ENCODE measurements around the gene HAGHL.
"Not testable (repeated sequence)": the region's sequence is repeated elsewhere in the genome, so short reads cannot be mapped to it uniquely, and the experiment has no call there.

Gene HAGHL

DNA sequence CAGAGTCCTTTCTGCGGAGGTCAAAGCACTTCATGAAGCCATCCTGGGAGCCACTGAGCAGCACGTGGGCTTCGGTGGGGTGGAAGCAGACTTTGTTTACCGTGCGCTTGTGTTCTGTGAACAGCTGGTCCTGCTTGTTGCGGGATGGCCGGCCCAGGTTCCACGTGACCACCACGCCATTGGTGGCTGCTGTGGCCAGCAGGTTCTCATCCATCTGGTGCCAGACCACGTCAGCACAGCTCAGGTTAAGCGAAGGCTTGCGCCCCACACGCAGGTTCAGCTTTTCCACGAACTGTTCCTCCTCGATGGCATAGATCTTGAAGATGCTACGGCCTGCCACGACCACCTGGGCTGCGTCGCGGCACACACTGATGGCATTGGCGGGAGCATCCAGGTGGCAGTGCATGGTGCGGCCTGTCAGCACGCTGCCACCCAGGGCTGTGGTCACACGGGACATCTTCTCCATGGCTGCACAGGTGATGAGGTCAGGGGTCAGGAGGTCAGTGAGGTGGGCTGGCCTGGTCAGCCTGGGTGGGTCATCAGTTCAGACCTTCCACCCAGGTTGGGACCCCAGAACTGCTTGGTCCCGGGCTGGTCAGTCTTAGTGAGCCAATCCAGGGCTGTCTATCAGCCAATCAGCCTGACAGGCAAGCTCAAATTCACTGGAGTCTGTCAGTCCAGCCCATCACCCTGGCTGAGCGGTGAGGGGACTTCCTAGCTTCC is 37.6 kb upstream of the HAGHL start:
- no peak for DNase-seq (ENCODE audit: low read depth in 2 of 2)

DNA sequence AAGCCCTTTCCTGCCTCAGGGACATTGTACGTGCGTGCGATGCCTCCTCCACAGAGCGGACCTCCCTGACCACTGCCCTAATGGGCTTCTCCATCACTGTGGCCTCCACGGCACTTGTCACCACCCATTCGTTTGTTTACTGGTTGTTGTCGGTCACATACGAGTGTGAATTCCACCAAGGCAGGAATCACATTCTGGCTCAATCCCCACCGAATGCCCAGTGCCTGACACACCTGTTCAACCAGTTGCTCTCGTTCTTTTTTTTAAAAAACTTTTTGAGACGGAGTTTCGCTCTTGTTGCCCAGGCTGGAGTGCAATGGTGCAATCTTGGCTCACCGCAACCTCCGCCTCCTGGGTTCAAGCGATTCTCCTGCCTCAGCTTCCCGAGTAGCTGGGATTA is 35.7 kb upstream of the HAGHL start:
- not testable (repeated sequence) for DNase-seq (ENCODE audit: low read depth in 2 of 2)

DNA sequence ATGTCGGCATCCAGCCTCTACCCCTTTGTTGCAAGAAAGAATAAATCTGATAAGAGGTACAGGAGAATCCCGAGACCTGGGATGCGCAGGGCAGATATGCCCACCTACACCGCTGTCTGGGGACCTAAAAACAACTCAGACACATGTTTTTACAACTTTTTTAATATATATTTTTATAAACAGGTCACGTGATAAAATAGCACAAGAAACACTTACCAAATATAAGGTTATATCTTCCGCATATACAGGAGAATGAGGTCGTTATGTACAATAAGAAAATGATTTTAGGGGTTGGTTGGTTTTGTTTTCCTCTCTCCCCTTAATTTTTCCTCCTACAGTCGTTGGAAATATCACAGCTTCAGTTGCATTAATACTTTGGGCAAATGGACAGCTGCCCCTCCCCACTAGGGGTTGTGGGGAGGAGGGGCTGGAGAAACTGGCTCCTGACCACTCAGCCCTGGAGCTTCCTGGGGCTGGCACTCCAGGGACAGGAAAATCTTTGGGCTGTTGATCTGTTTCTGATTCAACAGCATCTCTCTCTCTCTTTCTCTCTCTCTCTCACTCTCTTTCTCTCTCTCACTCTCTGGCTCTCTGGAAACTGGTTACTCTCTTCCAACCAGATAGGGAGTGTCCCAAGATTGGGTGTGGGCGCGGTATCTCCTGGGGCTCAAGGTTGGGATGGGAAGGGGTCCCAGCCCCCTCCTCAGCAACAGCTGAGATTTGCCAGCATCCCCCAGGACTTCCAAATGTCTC is 34.4 kb upstream of the HAGHL start:
- no peak for DNase-seq (ENCODE audit: low read depth in 2 of 2)

DNA sequence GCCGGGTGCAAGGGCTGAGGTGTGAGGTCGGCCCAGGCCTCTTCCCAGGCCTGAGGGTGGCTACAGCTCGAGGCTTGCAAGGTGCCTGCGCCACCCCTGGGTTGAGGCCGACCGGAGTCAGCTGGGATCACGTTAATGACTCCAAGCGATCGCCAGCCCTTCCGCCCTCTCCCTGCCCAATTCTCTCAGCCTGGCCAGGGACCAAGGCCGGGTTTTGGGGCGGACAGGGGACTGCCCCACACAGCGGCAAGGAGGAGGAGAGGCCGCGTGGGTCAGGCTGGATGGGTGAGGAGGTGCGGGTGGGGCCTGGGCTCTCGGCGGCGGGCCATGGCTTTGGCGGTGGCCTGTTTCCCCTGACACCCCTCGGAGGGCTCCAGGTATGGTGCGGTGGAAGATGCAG is 33.5 kb upstream of the HAGHL start:
- no peak for DNase-seq (ENCODE audit: low read depth in 2 of 2)

DNA sequence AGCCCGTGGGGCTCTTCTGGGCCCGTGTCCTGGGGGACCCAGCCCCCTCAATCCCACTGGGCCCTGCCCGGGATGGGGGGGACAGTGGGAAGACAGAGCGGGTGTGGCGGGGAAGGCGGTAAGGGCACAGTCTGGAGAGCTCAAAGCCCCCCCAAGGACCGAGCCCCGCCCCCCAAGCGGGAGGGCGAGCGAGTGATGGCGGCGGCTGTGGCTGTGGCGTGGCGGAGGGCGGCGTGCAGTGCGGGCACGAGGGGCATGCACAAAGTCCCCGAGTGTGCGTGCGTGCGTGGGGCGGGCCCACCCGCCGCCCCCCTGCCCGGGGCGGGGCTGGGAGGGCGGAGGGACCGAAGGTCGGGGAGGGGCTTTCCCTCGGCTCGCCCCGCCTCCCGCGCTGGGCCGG is 33.1 kb upstream of the HAGHL start:
- DNase-seq (ENCODE audit: low read depth in 2 of 2): no peak

DNA sequence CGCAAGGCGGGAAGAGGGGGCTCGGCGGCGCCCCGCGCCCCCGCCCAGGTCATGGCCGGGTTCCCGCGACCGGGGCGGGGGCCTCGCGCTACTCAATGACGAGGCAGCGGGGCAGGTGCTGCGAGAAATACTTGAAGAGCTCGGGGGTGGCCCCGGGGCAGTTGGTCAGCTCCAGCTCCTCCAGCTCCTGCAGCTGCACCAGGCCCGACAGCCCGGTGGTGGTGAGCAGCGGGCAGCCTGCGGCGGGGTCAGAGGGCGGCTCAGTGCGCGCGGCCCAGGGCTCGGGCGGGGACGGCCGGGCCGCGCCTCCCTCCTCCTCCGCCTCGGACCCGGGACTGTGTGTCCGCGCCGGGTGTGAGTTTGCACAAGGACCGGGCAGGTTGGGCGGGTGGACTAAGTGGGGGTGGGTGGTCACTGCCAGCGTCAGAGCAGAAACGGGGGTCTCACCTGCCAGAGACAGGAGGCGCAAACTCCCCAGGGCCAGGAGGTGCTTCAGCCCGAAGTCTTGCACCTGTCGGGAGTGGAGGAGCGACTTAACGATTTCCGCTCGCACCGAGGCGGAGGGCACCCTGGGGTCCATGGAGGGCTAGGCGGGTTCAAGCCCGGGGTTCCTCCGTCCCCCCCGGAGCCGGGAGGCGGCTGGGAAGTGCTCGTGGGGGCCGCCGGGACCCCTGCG is 32.6 kb upstream of the HAGHL start:
- DNase-seq (ENCODE audit: low read depth in 2 of 2): no peak

DNA sequence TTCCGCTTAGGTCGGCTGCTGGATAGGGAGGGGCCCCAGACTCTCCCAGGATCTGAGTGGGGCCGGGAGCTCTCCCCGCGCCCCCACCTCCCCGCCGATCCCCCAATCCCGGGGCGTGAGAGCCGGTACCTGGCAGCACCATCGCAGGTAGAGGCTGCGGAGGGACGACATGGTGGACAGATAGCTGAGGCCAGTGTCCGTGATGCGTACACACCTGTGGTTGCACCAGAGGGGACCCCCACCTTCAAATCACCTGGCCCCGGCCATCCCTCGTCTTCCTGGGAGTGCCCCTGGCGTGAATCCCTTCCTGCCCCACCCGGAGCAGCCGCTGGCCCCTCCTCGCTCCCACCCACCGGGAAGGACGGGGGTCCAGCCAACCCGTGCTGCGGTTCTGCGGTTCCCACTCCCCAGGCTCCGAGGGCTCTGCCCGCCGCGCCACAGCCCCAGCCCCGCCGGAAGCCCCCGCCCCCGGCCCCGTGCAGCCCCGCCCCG is 32.0 kb upstream of the HAGHL start:
- DNase-seq (ENCODE audit: low read depth in 2 of 2): no peak

DNA sequence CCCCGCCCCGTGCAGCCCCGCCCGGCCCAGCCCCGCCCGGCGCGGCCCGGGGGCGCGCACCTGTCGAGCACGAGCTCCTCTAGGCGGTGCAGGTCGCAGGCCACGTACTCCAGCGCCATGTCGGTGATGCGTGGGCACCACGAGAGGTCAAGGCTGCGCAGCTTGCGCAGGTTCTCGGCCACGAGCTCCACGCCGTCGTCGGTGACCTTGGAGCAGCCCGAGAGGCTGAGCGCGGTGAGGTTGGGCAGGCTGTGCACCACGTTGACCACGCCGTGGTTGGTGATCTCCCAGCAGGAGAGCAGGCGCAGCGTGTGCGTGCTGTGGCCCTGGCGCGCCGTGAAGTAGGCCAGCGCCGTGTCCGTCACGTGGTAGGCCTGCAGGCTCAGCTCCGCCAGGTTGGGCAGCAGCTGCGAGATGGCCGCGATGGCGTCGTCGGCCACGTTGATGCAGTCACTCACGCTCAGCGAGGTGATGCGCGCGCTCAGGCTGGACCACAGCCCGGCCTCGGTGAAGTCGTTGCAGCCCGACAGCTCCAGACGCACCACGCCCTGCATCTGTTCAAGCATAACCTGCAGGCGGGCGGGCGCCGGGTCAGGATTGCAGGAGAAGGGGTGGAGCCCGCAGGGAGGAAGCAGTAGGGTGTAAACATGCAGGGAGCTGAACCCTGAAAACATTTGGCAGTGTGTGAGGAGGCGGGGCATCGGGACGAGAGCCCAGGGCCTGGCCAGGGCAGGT is 31.4 kb upstream of the HAGHL start:
- peak; percentile 43 to 49 for DNase-seq (ENCODE audit: low read depth in 2 of 2)

DNA sequence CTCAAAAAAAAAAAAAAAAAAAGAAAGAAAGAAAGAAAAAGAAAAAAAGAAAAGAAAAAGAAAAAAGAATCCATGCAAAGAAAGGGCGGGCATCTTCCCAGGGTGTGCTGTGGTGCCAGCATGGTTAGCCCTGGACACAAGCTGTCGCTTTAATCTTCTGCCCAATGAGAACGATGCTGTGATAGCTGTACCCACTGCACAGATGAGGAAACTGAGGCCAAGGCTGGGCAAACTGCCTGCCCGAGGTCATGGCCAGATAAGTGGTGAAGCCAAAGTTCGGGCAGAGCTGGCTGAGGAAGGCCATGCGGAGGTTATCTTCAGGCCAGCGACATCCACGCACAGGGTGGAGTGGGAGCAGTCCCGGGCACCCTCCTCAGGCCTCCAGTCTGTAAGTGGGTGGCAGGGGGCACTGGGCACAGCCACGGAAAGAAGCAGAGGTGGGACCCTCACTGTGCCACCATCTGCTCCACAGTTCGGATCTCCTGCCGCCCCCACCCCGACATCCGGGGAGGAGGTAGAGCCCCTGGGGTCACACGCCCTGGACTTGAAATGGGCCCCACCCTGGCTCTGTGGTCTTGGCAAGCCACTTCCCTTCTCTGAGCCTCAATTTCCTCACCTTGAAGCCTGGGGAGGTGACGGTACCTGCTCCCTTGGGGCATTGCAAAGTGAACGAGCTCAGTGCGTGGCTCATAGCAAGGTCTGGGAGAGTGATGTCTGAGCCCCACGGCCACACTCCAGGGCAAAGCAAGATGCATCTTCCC is 27.8 kb upstream of the HAGHL start:
- no peak for DNase-seq (ENCODE audit: low read depth in 2 of 2)

DNA sequence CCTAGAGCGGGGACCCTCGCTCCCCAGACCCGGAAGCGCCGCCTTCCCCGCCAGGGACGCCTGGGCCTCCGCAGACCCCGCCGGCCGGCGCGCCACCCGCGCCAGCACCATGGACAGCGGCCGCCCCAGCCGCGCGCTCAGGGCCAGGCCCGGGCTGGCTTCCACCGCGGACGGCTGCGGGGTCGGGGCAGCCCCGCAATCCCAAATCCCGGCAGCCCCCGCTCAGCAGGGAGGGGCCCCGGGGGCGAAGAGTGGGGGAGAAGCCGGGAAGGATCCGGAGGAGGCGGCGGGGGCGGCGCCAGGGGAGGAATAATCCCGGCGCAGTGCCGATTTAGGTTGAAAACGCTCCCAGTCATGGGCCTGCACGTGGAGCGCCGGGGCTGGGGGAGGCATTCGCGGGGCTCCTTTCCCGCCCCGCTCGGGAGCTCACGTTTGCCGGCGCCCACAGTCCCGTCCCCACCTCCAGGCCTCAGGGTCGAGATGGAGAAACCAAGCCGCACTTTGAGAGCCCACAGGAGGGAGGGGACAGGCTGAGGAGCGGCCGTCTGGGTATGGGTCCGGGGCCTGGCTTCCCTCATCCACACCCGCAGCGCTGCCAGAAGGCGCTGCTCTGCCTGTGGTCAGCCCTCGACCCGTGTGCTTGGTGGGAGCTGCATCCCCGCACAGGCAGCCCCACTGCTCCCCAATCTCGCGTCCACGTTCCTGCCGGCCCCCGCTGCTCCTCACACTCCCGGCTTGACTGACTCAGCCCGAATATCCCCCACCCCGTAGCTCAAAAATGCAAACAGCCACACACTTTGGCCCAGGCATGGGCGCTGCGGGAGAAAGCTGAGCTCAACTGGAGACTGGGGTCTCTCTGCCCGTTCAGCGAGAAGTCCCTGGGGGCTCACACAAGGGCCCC is 26.0 kb upstream of the HAGHL start:
- DNase-seq (ENCODE audit: low read depth in 2 of 2): no peak

DNA sequence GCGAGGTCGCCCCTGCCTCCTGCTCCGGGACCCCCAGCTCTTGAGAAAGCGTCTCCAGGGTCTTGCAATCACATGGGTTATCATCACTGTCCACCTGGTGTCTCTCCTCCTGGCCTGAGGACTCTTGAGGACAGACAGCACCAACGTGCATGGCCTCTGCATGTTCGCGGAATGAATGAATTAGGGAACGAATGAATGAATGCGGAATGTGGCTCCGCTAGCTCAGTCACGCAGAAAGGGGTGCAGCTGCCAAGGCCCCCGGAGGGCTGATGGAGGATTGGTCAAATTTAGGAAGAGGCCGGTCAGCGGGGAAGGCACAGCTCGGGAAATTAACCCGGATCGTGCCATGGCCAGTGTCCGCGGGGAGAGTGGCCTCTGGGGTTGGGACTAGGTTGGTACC is 24.6 kb upstream of the HAGHL start:
- DNase-seq (ENCODE audit: low read depth in 2 of 2): no peak

DNA sequence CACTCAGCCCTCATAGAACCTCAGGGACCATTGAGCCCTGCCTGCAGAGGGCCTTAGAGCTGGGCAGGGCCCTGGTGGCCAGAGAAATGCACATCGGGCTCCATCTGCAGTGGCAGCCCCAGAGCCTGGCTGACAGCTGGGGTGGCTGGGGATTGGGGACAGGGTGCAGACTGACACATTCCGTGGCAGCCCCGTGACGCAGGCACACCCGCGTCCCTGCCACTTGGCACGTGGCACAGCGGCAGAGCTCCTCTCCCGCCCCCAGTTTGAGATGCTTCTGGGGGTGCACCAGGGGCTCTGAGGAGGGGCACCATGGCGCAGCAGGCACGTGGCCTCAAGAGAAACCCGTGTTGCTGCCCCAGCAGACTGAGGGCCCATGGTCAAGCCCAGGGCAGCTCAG is 23.5 kb upstream of the HAGHL start:
- no peak for DNase-seq (ENCODE audit: low read depth in 2 of 2)

DNA sequence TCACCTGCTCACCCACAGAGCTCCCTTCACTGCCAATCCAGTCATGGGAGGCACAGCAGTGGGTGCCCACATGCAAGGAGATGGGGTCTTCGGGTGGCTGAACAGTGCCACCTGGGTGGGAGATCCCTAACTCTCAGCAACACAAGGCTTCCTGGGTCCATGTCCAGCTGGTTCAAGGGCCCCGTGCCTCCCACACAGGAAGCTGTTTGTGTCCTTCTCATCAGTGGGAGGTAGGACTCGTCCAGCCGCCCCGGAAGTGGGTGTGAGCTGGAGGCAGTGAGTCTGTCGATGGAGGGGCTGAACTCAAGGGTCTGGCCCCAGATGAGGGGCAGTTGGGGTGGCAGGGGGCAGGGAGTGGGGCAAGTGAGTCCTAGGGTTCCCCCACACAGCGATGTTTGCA is 22.9 kb upstream of the HAGHL start:
- no peak for DNase-seq (ENCODE audit: low read depth in 2 of 2)

DNA sequence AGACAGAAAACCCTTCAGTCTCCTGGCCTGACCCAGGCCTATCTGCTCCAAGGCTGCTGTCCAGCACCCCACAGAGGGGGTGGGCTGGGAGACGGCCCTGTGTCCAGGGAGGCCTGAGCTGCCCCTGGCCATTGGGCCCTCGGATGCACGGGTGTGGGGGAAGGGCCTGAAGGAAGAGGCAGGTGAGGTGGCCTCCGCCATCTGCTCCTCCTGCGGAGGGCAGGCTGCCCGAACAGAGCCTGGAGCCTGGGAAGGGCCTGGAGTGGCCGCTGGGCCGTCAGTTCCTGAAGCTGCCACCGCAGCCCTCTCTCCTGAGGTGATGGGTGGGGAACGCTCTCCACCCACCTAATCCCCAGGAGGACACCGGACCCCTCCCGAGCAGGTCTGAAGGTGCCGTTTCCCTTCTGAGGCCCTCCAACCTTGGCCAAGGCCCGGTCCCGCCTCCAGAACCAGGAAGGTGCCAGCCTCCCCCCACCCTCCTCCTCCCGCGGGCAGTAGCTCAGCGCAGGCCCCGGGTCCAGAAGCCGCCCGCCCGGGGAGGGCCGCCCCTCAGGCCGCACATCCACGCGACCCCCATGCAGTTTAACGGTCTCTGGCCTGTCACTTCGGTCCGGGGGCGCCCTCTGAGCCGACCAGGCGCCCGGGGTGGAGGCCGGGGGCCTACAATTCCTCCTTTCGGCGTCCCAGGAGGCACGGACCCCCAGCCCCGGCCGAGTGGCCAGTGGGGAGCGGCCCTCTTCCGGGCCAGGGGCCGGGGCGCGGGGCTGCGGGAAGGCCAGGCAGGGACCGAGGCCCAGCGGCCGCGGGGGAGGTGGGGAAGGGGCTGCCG is 22.1 kb upstream of the HAGHL start:
- DNase-seq (ENCODE audit: low read depth in 2 of 2): no peak

DNA sequence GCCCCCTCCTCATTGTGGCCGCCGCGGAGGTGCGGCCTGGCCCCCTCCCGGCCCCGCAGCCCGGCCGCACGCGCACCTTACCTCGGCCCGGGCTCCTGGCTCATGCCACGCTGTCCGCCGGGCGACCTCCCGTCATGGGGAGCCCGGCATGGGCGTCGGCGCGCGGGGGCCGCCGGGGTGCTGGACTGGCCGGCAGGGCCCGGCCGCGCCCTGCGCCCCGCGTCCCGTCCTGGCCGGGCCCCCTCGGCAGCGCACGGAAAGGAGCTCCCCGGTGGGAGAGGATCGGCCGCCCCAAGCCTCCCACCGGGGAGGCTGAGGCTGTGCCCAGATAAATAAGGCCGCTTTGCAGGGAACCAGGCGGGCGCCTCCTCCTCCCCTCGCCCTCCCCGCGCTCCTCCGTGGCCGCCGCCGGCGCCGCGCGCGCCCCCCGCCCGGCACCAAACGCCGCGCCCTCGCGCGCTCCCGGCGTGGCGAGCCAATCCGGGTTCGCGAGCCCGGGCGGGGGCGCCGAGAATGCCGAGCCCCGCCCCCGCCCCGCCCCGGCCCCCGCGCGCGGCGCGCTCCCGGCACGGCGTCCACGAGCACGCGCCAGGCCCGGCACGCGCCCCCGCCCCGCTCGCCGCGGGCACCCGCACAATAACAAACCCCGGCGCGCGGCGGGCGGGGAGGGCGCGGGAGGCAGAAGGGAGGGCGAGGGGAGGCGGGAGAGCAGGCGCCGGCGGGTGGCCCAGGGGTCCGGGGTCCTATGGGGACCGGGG is 21.3 kb upstream of the HAGHL start, which contains the start of gene FBXL16:
Gene FBXL16 (minus strand): TSS at position 371 of the 758 bp plus-strand sequence. CDS start 8,396 bp downstream, outside the sequence.
- no peak for DNase-seq (ENCODE audit: low read depth in 2 of 2)

DNA sequence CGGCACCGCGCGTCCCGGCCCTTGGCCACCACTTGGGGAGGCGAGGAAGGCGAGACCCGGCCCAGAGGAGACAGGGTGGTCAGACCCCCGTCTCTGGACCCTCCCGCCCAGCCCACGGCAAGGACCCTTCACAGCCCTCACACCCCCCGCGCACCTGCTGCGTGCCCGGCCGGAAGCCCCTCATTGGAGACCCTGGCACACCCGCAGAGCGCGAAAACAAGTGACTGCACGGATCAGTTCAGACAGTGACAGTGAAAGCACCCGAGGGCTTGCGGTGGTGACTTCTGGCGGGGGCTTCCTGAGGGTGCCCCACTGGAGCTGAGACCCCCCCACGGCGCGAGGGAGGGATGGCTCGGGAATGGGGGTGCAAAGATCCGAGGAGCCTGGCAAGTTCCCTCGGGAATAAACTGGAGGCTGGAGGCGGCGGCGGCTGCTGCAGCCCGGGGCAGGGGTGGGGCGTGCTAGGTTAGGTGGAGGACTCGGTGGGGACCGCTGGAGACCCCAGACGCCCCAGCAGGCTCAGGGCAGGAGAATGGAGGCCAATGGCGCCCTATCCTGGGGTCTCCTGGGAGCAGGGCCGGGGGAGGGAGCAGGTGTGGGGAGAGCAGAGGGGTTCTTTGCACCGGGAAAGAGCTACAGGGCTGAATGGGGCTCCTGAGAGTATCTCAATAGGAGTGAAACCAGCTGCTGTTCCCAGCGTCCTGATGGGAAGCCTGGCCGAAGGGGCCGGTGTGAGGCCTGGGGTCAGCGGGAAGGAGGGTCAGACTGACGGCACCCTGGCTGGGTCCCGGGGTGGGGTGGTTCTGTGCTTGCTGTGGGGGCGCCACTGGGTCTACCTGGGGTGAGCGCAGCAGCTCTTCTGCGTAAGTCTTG is 20.5 kb upstream of the HAGHL start:
- no peak for DNase-seq (ENCODE audit: low read depth in 2 of 2)

DNA sequence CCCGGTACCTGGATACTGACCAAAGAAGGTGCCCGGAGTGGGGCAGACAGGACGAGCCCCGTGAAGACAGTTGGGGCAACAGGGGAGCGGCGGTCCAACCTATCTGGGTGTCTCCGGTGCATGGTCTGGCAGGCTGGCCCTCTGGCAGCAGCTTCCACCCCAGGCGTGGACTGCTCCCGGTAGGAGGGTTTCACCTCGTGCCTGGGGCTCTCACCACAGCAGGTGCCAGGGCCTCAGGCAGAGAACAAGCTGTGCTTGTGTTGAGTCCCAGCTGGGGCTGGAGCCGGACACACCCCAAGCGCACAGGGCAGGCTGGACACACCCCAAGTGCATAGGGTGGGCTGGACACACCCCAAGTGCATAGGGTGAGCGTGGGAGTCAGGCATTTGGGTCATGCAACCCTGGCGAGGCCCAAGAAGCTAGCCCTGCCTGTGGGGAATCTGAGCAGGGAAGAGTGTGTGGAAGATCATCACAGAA is 19.8 kb upstream of the HAGHL start:
- no peak for DNase-seq (ENCODE audit: low read depth in 2 of 2)
